Measurements from ENCODE around the gene AOPEP. TPM values are rescaled to one million over a fixed set of nuclear protein-coding genes. Genes with fewer than 3 reads are reported as not detected.
A peak's percentile ranks its signal among the peaks of the same experiment; 100 is the strongest.
"Not testable (repeated sequence)": the region's sequence is repeated elsewhere in the genome, so short reads cannot be mapped to it uniquely, and the experiment has no call there.

Gene AOPEP
- total RNA-seq, 4 donors from 2014 or later, result 252 to 375 (median 312) TPM

DNA sequence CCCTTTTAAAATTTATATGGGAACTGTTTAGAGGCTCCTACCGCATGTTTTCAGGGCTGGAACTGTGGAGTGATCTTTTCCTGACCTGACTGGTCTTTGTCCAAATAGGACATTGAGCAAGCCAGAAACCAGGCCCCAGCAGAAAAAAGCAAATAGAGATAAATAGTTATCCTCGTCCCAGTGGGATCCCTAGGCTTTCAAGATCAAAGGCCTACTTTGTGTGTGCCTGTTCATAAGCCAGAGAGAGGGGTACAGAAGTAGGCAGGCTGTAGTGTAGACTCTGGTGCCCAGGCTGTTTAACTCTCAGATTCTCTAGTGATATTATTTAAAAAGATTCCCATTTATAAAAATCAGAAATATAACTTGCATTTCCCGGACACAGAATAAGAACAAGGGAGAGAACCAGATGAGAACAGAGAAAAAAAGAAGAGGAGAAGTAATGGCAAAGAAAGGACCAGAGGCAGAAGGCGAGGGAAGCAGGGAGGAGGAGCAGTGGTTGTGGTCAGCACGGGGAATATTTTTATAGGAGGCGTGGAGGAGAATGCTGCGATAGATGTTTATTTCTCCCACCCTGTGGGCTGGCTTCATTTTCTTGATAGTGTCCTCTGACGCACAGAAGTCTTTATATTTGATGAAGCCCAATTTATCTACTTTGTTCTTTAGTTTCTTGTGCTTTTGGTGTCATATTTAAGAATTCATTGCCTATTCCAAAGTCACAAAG, 101.2 kb downstream of the AOPEP start:
- Histone ChIP-seq H3K4me1 (peaks cover 0 to 33% (median 10%) of the 10 kb centered on the region in 3 donors), H3K36me3 (no peaks in the 10 kb centered on the region), H3K9me3 (no peaks in the 10 kb centered on the region), H3K27me3 (no peaks in the 10 kb centered on the region), H3K27ac (peak overlapping the region in 3 of 4 donors; percentile 6 to 66 (median 60)), H3K4me3 (no peak overlapping the region)
- ATAC-seq, result peak; percentile 67
- TF ChIP-seq EP300 (IDR thresholded peaks at IDR 0.05), result no peak
- no peak for TF ChIP-seq POLR2AphosphoS5 (IDR thresholded peaks at IDR 0.05)
- no peak for TF ChIP-seq CTCF (IDR thresholded peaks at IDR 0.05)
- TF ChIP-seq POLR2A (IDR thresholded peaks at IDR 0.05), result no peak
- 56 to 62% methylated on average over 7 to 8 of the region's 8 CpGs for WGBS, 2 donors (ENCODE audit: low coverage in 1 of 2)

- no peak for ATAC-seq
- TF ChIP-seq POLR2A (IDR thresholded peaks at IDR 0.05), result no peak
- TF ChIP-seq POLR2AphosphoS5 (IDR thresholded peaks at IDR 0.05), result no peak
- no peak for TF ChIP-seq CTCF (IDR thresholded peaks at IDR 0.05)
- TF ChIP-seq EP300 (IDR thresholded peaks at IDR 0.05), result no peak
- Histone ChIP-seq H3K4me1 (peaks cover 0 to 29% (median 10%) of the 10 kb centered on the region in 3 donors), H3K36me3 (no peaks in the 10 kb centered on the region), H3K27me3 (no peaks in the 10 kb centered on the region), H3K27ac (no peak overlapping the region), H3K9me3 (no peaks in the 10 kb centered on the region), H3K4me3 (no peak overlapping the region)
- 84 to 92% methylated on average over 4 of the region's 4 CpGs for WGBS, 2 donors (ENCODE audit: low coverage in 1 of 2)
These were observed 103.0 kb downstream of the AOPEP start for GRCh38 chr9:94829380-94830070.

DNA sequence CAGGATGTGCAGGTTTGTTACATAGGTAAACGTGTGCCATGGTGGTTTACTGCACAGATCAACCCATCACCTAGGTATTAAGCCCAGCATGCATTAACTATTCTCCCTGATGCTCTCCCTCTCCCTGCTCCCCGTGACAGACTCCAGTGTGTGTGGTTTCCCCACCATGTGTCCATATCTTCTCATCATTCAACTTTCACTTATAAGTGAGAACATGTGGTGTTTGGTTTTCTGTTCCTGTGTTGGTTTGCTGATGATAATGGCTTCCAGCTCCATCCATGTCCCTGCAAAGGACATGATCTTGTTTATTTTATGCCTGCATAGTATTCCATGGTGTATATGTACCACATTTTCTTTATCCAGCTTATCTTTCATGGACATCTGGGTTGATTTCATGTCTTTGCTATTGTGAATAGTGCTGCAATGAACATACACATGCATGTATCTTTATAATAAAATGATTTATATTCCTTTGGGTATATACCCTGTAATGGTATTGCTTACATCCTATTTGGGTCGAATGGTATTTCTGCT, 103.6 kb downstream of the AOPEP start:
- WGBS, 2 donors (ENCODE audit: low coverage in 1 of 2), result 51 to 61% methylated on average over 3 of the region's 3 CpGs
- ATAC-seq, H3K36me3 ChIP-seq, H3K4me3 ChIP-seq, H3K27me3 ChIP-seq, H3K9me3 ChIP-seq, H3K27ac ChIP-seq: not testable (repeated sequence)
- H3K4me1 ChIP-seq, result peaks cover 0 to 23% (median 10%) of the 10 kb centered on the region in 3 donors

GRCh38 chr9:94833802-94834201, 107.3 kb downstream of the AOPEP start:
- Histone ChIP-seq H3K27ac (no peak overlapping the region), H3K4me1 (no peaks in the 10 kb centered on the region), H3K27me3 (no peaks in the 10 kb centered on the region), H3K9me3 (no peaks in the 10 kb centered on the region), H3K4me3 (no peak overlapping the region), H3K36me3 (no peaks in the 10 kb centered on the region)
- TF ChIP-seq EP300 (IDR thresholded peaks at IDR 0.05) (no peak), CTCF (IDR thresholded peaks at IDR 0.05) (no peak), POLR2A (IDR thresholded peaks at IDR 0.05) (no peak), POLR2AphosphoS5 (IDR thresholded peaks at IDR 0.05) (no peak)
- no peak for ATAC-seq
- WGBS, 2 donors (ENCODE audit: low coverage in 1 of 2), result 87 to 96% methylated on average over 3 to 4 of the region's 4 CpGs

GRCh38 chr9:94837404-94837803, 110.9 kb downstream of the AOPEP start:
- Histone ChIP-seq H3K27me3 (no peaks in the 10 kb centered on the region), H3K4me1 (no peaks in the 10 kb centered on the region), H3K27ac (no peak overlapping the region), H3K9me3 (no peaks in the 10 kb centered on the region), H3K36me3 (no peaks in the 10 kb centered on the region), H3K4me3 (no peak overlapping the region)
- WGBS, 2 donors (ENCODE audit: low coverage in 1 of 2), result 73 to 74% methylated on average over 5 of the region's 5 CpGs
- TF ChIP-seq EP300 (IDR thresholded peaks at IDR 0.05) (no peak), CTCF (IDR thresholded peaks at IDR 0.05) (no peak), POLR2A (IDR thresholded peaks at IDR 0.05) (no peak), POLR2AphosphoS5 (IDR thresholded peaks at IDR 0.05) (no peak)
- ATAC-seq, result no peak

Data from gastroesophageal sphincter (tissue), 4 donors.